Measurements from ENCODE around the gene RSPH9.

DNA sequence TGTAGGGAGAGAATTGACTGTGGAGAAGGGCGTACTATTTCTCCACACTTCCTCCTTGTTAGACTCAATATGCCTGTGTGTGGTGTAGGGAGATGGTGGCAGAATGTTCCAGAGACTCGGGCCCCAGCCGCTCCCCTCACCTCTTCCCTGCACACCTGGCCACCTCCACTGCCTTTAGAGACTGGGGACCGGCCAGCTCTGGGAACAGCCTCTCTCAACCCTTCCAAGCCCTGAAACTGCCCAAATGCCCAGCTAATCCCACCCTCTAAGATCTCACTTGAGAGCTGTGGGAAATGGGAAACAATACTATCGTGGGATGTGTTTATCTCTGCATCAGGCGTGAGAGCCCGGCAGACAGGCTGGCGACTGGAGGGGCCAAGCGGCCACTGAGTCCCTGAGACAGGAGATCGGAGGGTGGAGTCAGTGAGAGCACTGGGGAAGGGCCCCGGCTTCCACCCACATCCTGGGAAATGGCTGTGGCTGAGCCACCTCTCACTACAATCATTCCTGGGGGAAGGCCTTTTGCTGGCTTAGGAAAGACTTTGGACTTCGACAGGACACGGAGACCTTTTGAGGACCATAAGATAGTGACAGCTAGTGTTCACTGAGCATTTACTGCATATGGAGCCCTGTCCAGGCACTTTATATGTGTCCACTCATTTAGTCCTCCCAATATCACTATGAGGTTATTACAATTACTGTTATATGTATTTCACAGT lies 73.7 kb downstream of the RSPH9 start:
- TF ChIP-seq, protein P1, sequence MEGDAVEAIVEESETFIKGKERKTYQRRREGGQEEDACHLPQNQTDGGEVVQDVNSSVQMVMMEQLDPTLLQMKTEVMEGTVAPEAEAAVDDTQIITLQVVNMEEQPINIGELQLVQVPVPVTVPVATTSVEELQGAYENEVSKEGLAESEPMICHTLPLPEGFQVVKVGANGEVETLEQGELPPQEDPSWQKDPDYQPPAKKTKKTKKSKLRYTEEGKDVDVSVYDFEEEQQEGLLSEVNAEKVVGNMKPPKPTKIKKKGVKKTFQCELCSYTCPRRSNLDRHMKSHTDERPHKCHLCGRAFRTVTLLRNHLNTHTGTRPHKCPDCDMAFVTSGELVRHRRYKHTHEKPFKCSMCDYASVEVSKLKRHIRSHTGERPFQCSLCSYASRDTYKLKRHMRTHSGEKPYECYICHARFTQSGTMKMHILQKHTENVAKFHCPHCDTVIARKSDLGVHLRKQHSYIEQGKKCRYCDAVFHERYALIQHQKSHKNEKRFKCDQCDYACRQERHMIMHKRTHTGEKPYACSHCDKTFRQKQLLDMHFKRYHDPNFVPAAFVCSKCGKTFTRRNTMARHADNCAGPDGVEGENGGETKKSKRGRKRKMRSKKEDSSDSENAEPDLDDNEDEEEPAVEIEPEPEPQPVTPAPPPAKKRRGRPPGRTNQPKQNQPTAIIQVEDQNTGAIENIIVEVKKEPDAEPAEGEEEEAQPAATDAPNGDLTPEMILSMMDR (IDR thresholded peaks at IDR 0.05): no peak
- no peak for TF ChIP-seq POLR2A (IDR thresholded peaks at IDR 0.05)
